H1 (cell line): Measurements from ENCODE around the gene ADNP2.
"Not testable (repeated sequence)": the region's sequence is repeated elsewhere in the genome, so short reads cannot be mapped to it uniquely, and the experiment has no call there.

Experiments
- CEBPB ChIP-seq: IDR thresholded peaks from 2 replicates; pipeline ENCODE4 v1.6.1; 2012; ENCODE audit warnings: low read depth, low read length
- CREB1 ChIP-seq: IDR thresholded peaks from 2 replicates; pipeline ENCODE4 v1.6.1; 2012; ENCODE audit warnings: inconsistent platforms
- CTCF ChIP-seq, 3 experiments: IDR thresholded peaks; 1 replicate in 2 of 3; 2 replicates in 1 of 3; pipeline versions ENCODE4 v1.5.1 to v1.6.1; 2011; ENCODE audit warnings: low read length in 3 of 3, mild to moderate bottlenecking in 3 of 3, inconsistent platforms in 2 of 3, low read depth in 1 of 3, moderate library complexity in 1 of 3; ENCODE audit not compliant: insufficient read depth in 1 of 3; ENCODE audit errors: control extremely low read depth in 1 of 3
- EP300 ChIP-seq, 2 experiments: IDR thresholded peaks; 1 replicate in 1 of 2; 2 replicates in 1 of 2; pipeline ENCODE4 v1.6.1; 2011 to 2012; ENCODE audit warnings: low read depth in 2 of 2, low read length in 2 of 2, mild to moderate bottlenecking in 2 of 2, borderline replicate concordance in 1 of 2, inconsistent platforms in 1 of 2, moderate library complexity in 1 of 2
- POLR2A ChIP-seq, 2 experiments: IDR thresholded peaks; 1 replicate in 1 of 2; 2 replicates in 1 of 2; pipeline ENCODE4 v1.6.1; 2011; ENCODE audit warnings: low read depth in 2 of 2, low read length in 2 of 2, mild to moderate bottlenecking in 2 of 2; ENCODE audit errors: control extremely low read depth in 1 of 2
- POLR2AphosphoS5 ChIP-seq: IDR thresholded peaks from 2 replicates; pipeline ENCODE4 v1.6.1; 2011; ENCODE audit warnings: low read depth, low read length
- SIN3A ChIP-seq, 2 experiments: IDR thresholded peaks in 1 of 2; conservative IDR thresholded peaks in 1 of 2; 2 replicates each; pipeline ENCODE4 v1.6.1; 2011 to 2012; ENCODE audit warnings: low read length in 2 of 2, improper control_type of control experiment in 1 of 2, low read depth in 1 of 2, mild to moderate bottlenecking in 1 of 2
- TAF1 ChIP-seq: IDR thresholded peaks from 2 replicates; pipeline ENCODE4 v1.6.1; 2011; ENCODE audit warnings: mild to moderate bottlenecking, low read depth, low read length
- USF2 ChIP-seq: IDR thresholded peaks from 2 replicates; pipeline ENCODE4 v1.6.1; 2011; ENCODE audit warnings: low read length, improper control_type of control experiment

- not testable (repeated sequence) for TF ChIP-seq USF2; SIN3A (conservative IDR thresholded peaks at IDR 0.05 in 1 of 2, IDR thresholded peaks at IDR 0.05 in 1 of 2; ENCODE audit: low read depth in 1 of 2, low read length in 2 of 2); POLR2AphosphoS5; CTCF (IDR thresholded peaks at IDR 0.05; ENCODE audit: control extremely low read depth in 1 of 3, insufficient read depth in 1 of 3, low read depth in 1 of 3, low read length in 3 of 3); TAF1; CREB1; POLR2A (IDR thresholded peaks at IDR 0.05; ENCODE audit: control extremely low read depth in 1 of 2, low read depth in 2 of 2, low read length in 2 of 2); CEBPB
- peak in 1 of 2 experiments; percentile 39; a peak in 1 of 3 replicates for TF ChIP-seq EP300 (IDR thresholded peaks at IDR 0.05; ENCODE audit: borderline replicate concordance in 1 of 2, low read depth in 2 of 2, low read length in 2 of 2)
Observed at GRCh38 chr18:80164727-80165355, 55.8 kb downstream of the ADNP2 start.
